Neural progenitor cell (in vitro differentiated cells): ENCODE measurements around the gene AOX1. TPM values are rescaled to one million over a fixed set of nuclear protein-coding genes. Genes with fewer than 3 reads are reported as not detected.

Experiments used
- DNase-seq: peaks from one replicate; pipeline ENCODE4 v3.0.0-alpha.2; 2016; ENCODE audit warnings: low spot score
- H2AFZ ChIP-seq: fragments of 200-600 bp; sonication (generic); replicated peaks from 2 replicates; pipeline ENCODE4 v1.6.1; 2016; ENCODE audit warnings: antibody characterized with exemption
- H3F3A ChIP-seq: fragments of 200-600 bp; sonication (generic); 2 replicates; pipeline ENCODE4 v1.6.1; 2016; ENCODE audit warnings: antibody characterized with exemption, low read depth
- H3K27ac ChIP-seq: fragments of 200-600 bp; sonication (generic); 2 replicates; pipeline ENCODE4 v1.5.1; 2016; ENCODE audit warnings: mild to moderate bottlenecking
- H3K27me3 ChIP-seq: fragments of 200-600 bp; sonication (generic); 2 replicates; pipeline ENCODE4 v1.6.1; 2016; ENCODE audit warnings: mild to moderate bottlenecking, moderate library complexity
- H3K36me3 ChIP-seq: fragments of 200-600 bp; sonication (generic); 2 replicates; pipeline ENCODE4 v1.5.1; 2016
- H3K4me1 ChIP-seq: fragments of 200-600 bp; sonication (generic); 2 replicates; pipeline ENCODE4 v1.6.1; 2016; ENCODE audit warnings: mixed run types
- H3K4me2 ChIP-seq: fragments of 200-600 bp; sonication (generic); 2 replicates; pipeline ENCODE4 v1.6.1; 2016
- H3K4me3 ChIP-seq: fragments of 200-600 bp; sonication (generic); 2 replicates; pipeline ENCODE4 v1.5.1; 2016
- H3K79me2 ChIP-seq: fragments of 200-600 bp; sonication (generic); 2 replicates; pipeline ENCODE4 v1.6.1; 2016; ENCODE audit warnings: low read depth
- H3K9ac ChIP-seq: fragments of 200-600 bp; sonication (generic); 2 replicates; pipeline ENCODE4 v1.6.1; 2016
- H3K9me3 ChIP-seq: fragments of 200-600 bp; sonication (generic); 2 replicates; pipeline ENCODE4 v1.5.1; 2016; ENCODE audit warnings: low read depth
- H4K20me1 ChIP-seq: fragments of 200-600 bp; sonication (generic); 2 replicates; pipeline ENCODE4 v1.6.1; 2016; ENCODE audit warnings: low read depth
- H3K27ac Mint-ChIP-seq: 3 replicates; pipeline ENCODE4 v1.8.0; 2021; ENCODE audit warnings: mixed read lengths
- H3K27me3 Mint-ChIP-seq: 2 replicates; pipeline ENCODE4 v1.8.0; 2022; ENCODE audit warnings: low read depth, mild to moderate bottlenecking, inconsistent platforms, moderate library complexity, mixed read lengths; ENCODE audit not compliant: insufficient read depth
- H3K36me3 Mint-ChIP-seq: 3 replicates; pipeline ENCODE4 v1.8.0; 2021; ENCODE audit warnings: mixed read lengths
- H3K4me1 Mint-ChIP-seq: 3 replicates; pipeline ENCODE4 v1.8.0; 2021; ENCODE audit warnings: mixed read lengths
- H3K4me3 Mint-ChIP-seq: 3 replicates; pipeline ENCODE4 v1.8.0; 2021; ENCODE audit warnings: mild to moderate bottlenecking, moderate library complexity, mixed read lengths
- H3K9me3 Mint-ChIP-seq: 3 replicates; pipeline ENCODE4 v1.8.0; 2020; ENCODE audit warnings: mixed read lengths
- EZH2 ChIP-seq: fragments of 200-600 bp; sonication (generic); IDR thresholded peaks from 2 replicates; pipeline ENCODE4 v1.6.1; 2017; ENCODE audit warnings: antibody characterized with exemption, mild to moderate bottlenecking, moderate library complexity
- EZH2phosphoT487 ChIP-seq: fragments of 200-600 bp; sonication (generic); IDR thresholded peaks from 2 replicates; pipeline ENCODE4 v1.6.1; 2017; ENCODE audit warnings: antibody characterized with exemption
- total RNA-seq: library from RNA; depleted of rRNA; stranded (reverse); fragments of >200 nt; gene quantifications from 2 replicates; pipeline ENCODE4 v1.2.3, GENCODE V29; 2015; ENCODE audit warnings: low replicate concordance
- TF ChIP-seq, protein P1 (sequence below): fragments of 200-600 bp; sonication (generic); IDR thresholded peaks from 2 replicates; pipeline ENCODE4 v1.5.1; 2017; ENCODE audit warnings: antibody characterized with exemption, mild to moderate bottlenecking

The AOX1 gene
- total RNA-seq, 1 donor from 2014 or later = 6.2 TPM

- no peaks in the 10 kb centered on the region for H3K27me3 Mint-ChIP-seq
- Histone ChIP-seq H3K4me1 (no peaks in the 10 kb centered on the region), H3K4me2 (no peak overlapping the region), H3K36me3 (no peaks in the 10 kb centered on the region), H3K27ac (no peak overlapping the region), H3K79me2 (no peaks in the 10 kb centered on the region), H2AFZ (peak overlapping the region; percentile 15), H3K4me3 (no peak overlapping the region), H3F3A (no peaks in the 10 kb centered on the region), H3K9ac (no peak overlapping the region), H3K27me3 (no peaks in the 10 kb centered on the region), H3K9me3 (no peaks in the 10 kb centered on the region), H4K20me1 (no peaks in the 10 kb centered on the region)
- H3K27ac Mint-ChIP-seq = no peak overlapping the region
- no peaks in the 10 kb centered on the region for H3K36me3 Mint-ChIP-seq
- no peak overlapping the region for H3K4me3 Mint-ChIP-seq
- TF ChIP-seq EZH2 = no peak
- TF ChIP-seq, protein P1, sequence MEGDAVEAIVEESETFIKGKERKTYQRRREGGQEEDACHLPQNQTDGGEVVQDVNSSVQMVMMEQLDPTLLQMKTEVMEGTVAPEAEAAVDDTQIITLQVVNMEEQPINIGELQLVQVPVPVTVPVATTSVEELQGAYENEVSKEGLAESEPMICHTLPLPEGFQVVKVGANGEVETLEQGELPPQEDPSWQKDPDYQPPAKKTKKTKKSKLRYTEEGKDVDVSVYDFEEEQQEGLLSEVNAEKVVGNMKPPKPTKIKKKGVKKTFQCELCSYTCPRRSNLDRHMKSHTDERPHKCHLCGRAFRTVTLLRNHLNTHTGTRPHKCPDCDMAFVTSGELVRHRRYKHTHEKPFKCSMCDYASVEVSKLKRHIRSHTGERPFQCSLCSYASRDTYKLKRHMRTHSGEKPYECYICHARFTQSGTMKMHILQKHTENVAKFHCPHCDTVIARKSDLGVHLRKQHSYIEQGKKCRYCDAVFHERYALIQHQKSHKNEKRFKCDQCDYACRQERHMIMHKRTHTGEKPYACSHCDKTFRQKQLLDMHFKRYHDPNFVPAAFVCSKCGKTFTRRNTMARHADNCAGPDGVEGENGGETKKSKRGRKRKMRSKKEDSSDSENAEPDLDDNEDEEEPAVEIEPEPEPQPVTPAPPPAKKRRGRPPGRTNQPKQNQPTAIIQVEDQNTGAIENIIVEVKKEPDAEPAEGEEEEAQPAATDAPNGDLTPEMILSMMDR = no peak
- no peak for TF ChIP-seq EZH2phosphoT487
- DNase-seq = no peak
- no peaks in the 10 kb centered on the region for H3K9me3 Mint-ChIP-seq
- H3K4me1 Mint-ChIP-seq = peaks cover 13% of the 10 kb centered on the region
Observed at GRCh38 chr2:200703926-200704637, 118.3 kb downstream of the AOX1 start.

GRCh38 chr2:200705305-200706041 lies 119.7 kb downstream of the AOX1 start:
- no peaks in the 10 kb centered on the region for H3K79me2 ChIP-seq
- H3F3A ChIP-seq = no peaks in the 10 kb centered on the region
- H4K20me1 ChIP-seq = no peaks in the 10 kb centered on the region
- H3K4me1 ChIP-seq = no peaks in the 10 kb centered on the region
- peak overlapping the region; percentile 88 for H2AFZ ChIP-seq
- DNase-seq = peak; percentile 67
- no peak for TF ChIP-seq EZH2phosphoT487
- TF ChIP-seq, protein P1 = peak; percentile 57
- peaks cover 13% of the 10 kb centered on the region for H3K4me1 Mint-ChIP-seq
- no peaks in the 10 kb centered on the region for H3K27me3 Mint-ChIP-seq
- H3K9me3 Mint-ChIP-seq = no peaks in the 10 kb centered on the region
- H3K27me3 ChIP-seq = no peaks in the 10 kb centered on the region
- H3K9me3 ChIP-seq = no peaks in the 10 kb centered on the region
- H3K9ac ChIP-seq = no peak overlapping the region
- H3K36me3 ChIP-seq = no peaks in the 10 kb centered on the region
- no peak overlapping the region for H3K27ac Mint-ChIP-seq
- H3K4me3 ChIP-seq = no peak overlapping the region
- no peak overlapping the region for H3K27ac ChIP-seq
- H3K36me3 Mint-ChIP-seq = no peaks in the 10 kb centered on the region
- no peak overlapping the region for H3K4me3 Mint-ChIP-seq
- no peak overlapping the region for H3K4me2 ChIP-seq

DNA sequence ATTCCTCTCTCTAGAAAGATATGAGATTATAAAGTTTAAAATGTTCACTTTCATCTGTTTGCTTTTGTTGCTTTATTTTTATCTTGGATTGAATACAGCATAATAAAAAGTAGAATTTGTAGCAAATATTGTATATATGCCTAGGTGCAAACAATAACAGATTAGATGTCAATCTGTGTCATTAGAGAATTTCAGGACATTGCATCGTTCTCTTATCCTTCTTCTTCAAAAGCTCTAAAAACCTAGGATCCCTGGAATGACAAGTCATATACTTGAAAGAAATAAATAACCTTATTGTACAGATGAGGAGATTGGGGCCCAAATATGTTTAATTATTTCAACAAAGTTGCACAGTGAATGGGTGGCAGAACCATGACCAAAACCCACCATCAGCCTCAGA lies 123.1 kb downstream of the AOX1 start:
- H3K9me3 ChIP-seq = no peaks in the 10 kb centered on the region
- no peaks in the 10 kb centered on the region for H3K79me2 ChIP-seq
- Mint-ChIP-seq H3K27me3 (no peaks in the 10 kb centered on the region), H3K9me3 (no peaks in the 10 kb centered on the region), H3K4me3 (no peak overlapping the region), H3K4me1 (peaks cover 24% of the 10 kb centered on the region), H3K36me3 (no peaks in the 10 kb centered on the region), H3K27ac (no peak overlapping the region)
- no peak overlapping the region for H3K4me3 ChIP-seq
- peaks cover 9% of the 10 kb centered on the region for H3K4me1 ChIP-seq
- no peak overlapping the region for H3K4me2 ChIP-seq
- no peaks in the 10 kb centered on the region for H3K36me3 ChIP-seq
- H3K9ac ChIP-seq = no peak overlapping the region
- no peaks in the 10 kb centered on the region for H3K27me3 ChIP-seq
- no peak for DNase-seq
- H3K27ac ChIP-seq = no peak overlapping the region
- no peak overlapping the region for H2AFZ ChIP-seq
- no peaks in the 10 kb centered on the region for H3F3A ChIP-seq
- TF ChIP-seq EZH2 (no peak), EZH2phosphoT487 (no peak)
- TF ChIP-seq, protein P1 = no peak
- H4K20me1 ChIP-seq = no peaks in the 10 kb centered on the region
